Measurements from ENCODE around the gene PGAM5. TPM values are rescaled to one million over a fixed set of nuclear protein-coding genes. Genes with fewer than 3 reads are reported as not detected.

PGAM5 gene
- total and polyA plus RNA-seq, 2 of the 4 experiments (the other 2 are of a cell fraction) = 25.2 to 37.8 TPM

- Histone ChIP-seq H3K27ac (ENCODE audit: insufficient read depth, low read length) (no peak overlapping the region), H2BK120ac (ENCODE audit: low read depth, low read length) (no peak overlapping the region), H3K9me1 (ENCODE audit: insufficient read depth, low read length) (no peaks in the 10 kb centered on the region), H3K27me3 (ENCODE audit: control insufficient read depth, insufficient read depth, low read length) (no peaks in the 10 kb centered on the region), H4K5ac (ENCODE audit: low read depth, low read length) (no peak overlapping the region), H3K23ac (ENCODE audit: low read depth, low read length) (no peak overlapping the region), H3K4me1 (ENCODE audit: control insufficient read depth, insufficient read depth, low read length) (no peaks in the 10 kb centered on the region), H2AFZ (replicated peaks; ENCODE audit: low read length, poor library complexity) (no peak overlapping the region), H2BK15ac (ENCODE audit: low read depth, low read length) (no peak overlapping the region), H3K9ac (ENCODE audit: low read depth, low read length) (no peak overlapping the region), H3K36me3 (ENCODE audit: control insufficient read depth, insufficient read depth, low read length) (peaks cover 78% of the 10 kb centered on the region), H3K79me1 (ENCODE audit: low read depth in 1 of 2, low read length in 2 of 2) (peaks cover 14 to 26% of the 10 kb centered on the region in 2 experiments), H4K91ac (ENCODE audit: insufficient read depth, low read depth, low read length) (no peak overlapping the region), H4K8ac (ENCODE audit: low read depth in 2 of 2, low read length in 2 of 2) (no peak overlapping the region), H4K20me1 (ENCODE audit: insufficient read depth, low read length) (peaks cover 18% of the 10 kb centered on the region), H3K4me2 (ENCODE audit: low read depth, low read length) (no peak overlapping the region), H2BK5ac (ENCODE audit: low read depth, low read length, poor library complexity, severe bottlenecking) (no peak overlapping the region), H3K14ac (replicated peaks; ENCODE audit: low read depth, low read length) (no peak overlapping the region), H3K4ac (ENCODE audit: low read depth, low read length) (no peak overlapping the region), H2BK20ac (ENCODE audit: low read depth, low read length) (no peak overlapping the region), H2AK9ac (replicated peaks; ENCODE audit: low read depth, low read length, poor library complexity) (no peak overlapping the region), H3K4me3 (ENCODE audit: insufficient read depth, low read depth, low read length) (no peak overlapping the region), H3K9me3 (ENCODE audit: control insufficient read depth, insufficient read depth, low read length) (no peaks in the 10 kb centered on the region), H2AK5ac (ENCODE audit: low read depth, low read length) (no peak overlapping the region), H3K56ac (ENCODE audit: extremely low read depth, insufficient read depth, low read length) (no peak overlapping the region), H3K18ac (ENCODE audit: low read depth, low read length) (no peak overlapping the region)
- 90% methylated on average over 7 of the region's 17 CpGs; no CpG with 5 or more reads in 1 of the 2 experiments for WGBS, 2 experiments (ENCODE audit: extremely low coverage in 2 of 2, insufficient read length in 1 of 2)
- dilution Hi-C loops (cut with HindIII; ENCODE audit: low sequenced_read_pairs, unreplicated experiment) = no loop called here
- DNase-seq (no peak), ATAC-seq (ENCODE audit: low read depth) (no peak)
- in situ Hi-C loops (cut with MboI; ENCODE audit: low sequenced_read_pairs) = no loop called here
- CTCF ChIA-PET = no interaction called here
- BruUV-seq (replicated peaks) = no TSS peak
- POLR2A ChIA-PET (ENCODE audit: unreplicated experiment) = no interaction called here
- intact Hi-C loops (cut with micrococcal nuclease) = no loop called here
- TF ChIP-seq RCOR1 (IDR thresholded peaks at IDR 0.05; ENCODE audit: insufficient replicate concordance, low read length) (no peak), SMC3 (IDR thresholded peaks at IDR 0.05; ENCODE audit: low read depth, low read length) (no peak), CTCF (conservative IDR thresholded peaks at IDR 0.05; ENCODE audit: low read depth, low read length) (no peak), POLR2A (IDR thresholded peaks at IDR 0.05; ENCODE audit: low read depth, low read length) (no peak), RFX5 (IDR thresholded peaks at IDR 0.05; ENCODE audit: low read depth, low read length) (no peak), BHLHE40 (IDR thresholded peaks at IDR 0.05; ENCODE audit: low read depth, low read length) (no peak), MAZ (IDR thresholded peaks at IDR 0.05; ENCODE audit: borderline replicate concordance, low read depth, low read length) (no peak), MXI1 (IDR thresholded peaks at IDR 0.05; ENCODE audit: borderline replicate concordance, low read depth, low read length) (no peak), MAFK (IDR thresholded peaks at IDR 0.05; ENCODE audit: low read depth, low read length) (no peak), USF2 (IDR thresholded peaks at IDR 0.05; ENCODE audit: low read depth, low read length) (no peak), CEBPB (IDR thresholded peaks at IDR 0.05; ENCODE audit: low read depth, low read length) (no peak), ELK1 (IDR thresholded peaks at IDR 0.05; ENCODE audit: borderline replicate concordance, low read depth, low read length) (no peak)
Observed at GRCh38 chr12:132731574-132731973, 20.9 kb downstream of the PGAM5 start.
